ENCODE results near the gene GYG2. TPM values are rescaled to one million over a fixed set of nuclear protein-coding genes. Genes with fewer than 3 reads are reported as not detected.

GYG2 gene
- total RNA-seq, 2 donors from 2014 or later: 4.6 to 5.2 TPM

DNA sequence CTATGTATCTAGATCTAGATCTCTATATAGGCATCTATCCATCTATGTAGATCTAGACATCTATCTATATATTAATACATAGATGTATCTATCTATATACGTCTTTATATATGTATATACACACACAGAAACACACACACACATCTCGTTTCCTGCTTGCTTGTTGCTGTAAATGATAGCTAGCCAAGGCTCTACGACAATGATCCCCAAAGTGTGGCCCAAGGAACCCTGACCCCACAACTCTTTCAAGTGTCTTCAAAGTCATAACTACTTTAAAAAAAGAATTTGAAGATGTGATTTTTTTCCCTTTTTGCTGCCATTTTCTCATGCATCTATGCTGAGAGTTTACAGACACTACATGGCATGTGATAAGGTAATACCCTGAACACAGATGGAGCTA, 28.8 kb downstream of the GYG2 start:
- Histone ChIP-seq H3K27ac (no peak overlapping the region), H3K9me3 (no peaks in the 10 kb centered on the region), H3K4me3 (no peak overlapping the region), H3K36me3 (no peaks in the 10 kb centered on the region), H3K27me3 (replicated peaks; ENCODE audit: insufficient read depth) (no peaks in the 10 kb centered on the region), H3K4me1 (replicated peaks) (no peaks in the 10 kb centered on the region)
- intact Hi-C loops (cut with DNase I): no loop called here
- DNase-seq (ENCODE audit: low spot score): no peak
- TF ChIP-seq, protein P1, sequence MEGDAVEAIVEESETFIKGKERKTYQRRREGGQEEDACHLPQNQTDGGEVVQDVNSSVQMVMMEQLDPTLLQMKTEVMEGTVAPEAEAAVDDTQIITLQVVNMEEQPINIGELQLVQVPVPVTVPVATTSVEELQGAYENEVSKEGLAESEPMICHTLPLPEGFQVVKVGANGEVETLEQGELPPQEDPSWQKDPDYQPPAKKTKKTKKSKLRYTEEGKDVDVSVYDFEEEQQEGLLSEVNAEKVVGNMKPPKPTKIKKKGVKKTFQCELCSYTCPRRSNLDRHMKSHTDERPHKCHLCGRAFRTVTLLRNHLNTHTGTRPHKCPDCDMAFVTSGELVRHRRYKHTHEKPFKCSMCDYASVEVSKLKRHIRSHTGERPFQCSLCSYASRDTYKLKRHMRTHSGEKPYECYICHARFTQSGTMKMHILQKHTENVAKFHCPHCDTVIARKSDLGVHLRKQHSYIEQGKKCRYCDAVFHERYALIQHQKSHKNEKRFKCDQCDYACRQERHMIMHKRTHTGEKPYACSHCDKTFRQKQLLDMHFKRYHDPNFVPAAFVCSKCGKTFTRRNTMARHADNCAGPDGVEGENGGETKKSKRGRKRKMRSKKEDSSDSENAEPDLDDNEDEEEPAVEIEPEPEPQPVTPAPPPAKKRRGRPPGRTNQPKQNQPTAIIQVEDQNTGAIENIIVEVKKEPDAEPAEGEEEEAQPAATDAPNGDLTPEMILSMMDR (IDR thresholded peaks at IDR 0.05): no peak
- TF ChIP-seq POLR2AphosphoS5 (IDR thresholded peaks at IDR 0.05): no peak
- no peak for TF ChIP-seq POLR2A (IDR thresholded peaks at IDR 0.05)
- WGBS: 83% methylated on average over 3 of the region's 3 CpGs

DNA sequence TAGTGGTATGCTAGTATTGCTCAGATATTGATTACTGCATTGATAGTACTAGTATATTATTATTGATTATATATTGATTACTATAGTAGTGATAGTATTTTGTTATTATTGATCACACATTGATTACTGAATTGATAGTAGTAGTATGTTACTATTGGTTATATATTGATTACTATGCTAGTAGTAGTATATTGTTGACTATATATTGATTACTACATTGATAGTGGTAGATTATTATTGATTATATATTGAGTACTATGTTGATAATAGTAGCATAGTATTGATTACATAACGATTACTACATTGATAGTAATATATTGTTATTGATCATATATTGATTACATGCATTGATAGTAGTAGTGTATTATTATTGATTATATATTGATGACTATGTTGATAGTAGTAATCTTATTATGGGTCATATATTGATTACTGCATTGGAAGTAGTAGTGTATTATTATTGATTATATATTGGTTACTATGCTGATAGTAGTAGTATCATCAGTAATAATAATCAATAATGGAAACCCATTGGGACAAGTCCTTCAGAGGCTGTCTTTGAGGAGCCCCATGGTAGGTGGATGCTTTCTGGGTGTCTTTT, 30.6 kb downstream of the GYG2 start:
- no peaks in the 10 kb centered on the region for H3K27me3 ChIP-seq (replicated peaks; ENCODE audit: insufficient read depth)
- no peaks in the 10 kb centered on the region for H3K36me3 ChIP-seq
- TF ChIP-seq, protein P1 (IDR thresholded peaks at IDR 0.05): no peak
- TF ChIP-seq POLR2AphosphoS5 (IDR thresholded peaks at IDR 0.05) (no peak), POLR2A (IDR thresholded peaks at IDR 0.05) (no peak)
- no peaks in the 10 kb centered on the region for H3K4me1 ChIP-seq (replicated peaks)
- no peak overlapping the region for H3K27ac ChIP-seq
- 94% methylated on average over 1 of the region's 1 CpG for WGBS
- no peak for DNase-seq (ENCODE audit: low spot score)
- intact Hi-C loops (cut with DNase I): no loop called here
- no peaks in the 10 kb centered on the region for H3K9me3 ChIP-seq
- no peak overlapping the region for H3K4me3 ChIP-seq

DNA sequence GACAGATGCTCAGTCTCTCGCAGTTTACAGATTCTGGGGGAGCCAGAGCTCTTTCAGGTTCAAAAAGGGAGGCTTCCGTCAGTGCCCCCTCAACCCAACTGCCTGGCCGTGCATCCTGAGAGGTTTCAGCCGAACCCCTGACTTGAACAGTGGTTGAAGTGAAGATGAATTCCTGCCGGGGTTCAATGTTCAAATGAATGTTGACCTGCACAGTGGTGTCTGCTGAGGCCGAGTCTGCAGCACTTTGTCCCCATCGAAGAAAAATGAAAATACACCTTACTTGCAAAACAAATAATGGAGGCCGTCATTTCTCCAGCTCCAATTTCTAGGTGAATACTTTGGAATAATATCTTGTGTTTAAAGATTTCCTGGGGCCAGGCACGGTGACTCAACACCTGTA, 33.7 kb downstream of the GYG2 start:
- DNase-seq (ENCODE audit: low spot score): no peak
- intact Hi-C loops (cut with DNase I): no loop called here
- Histone ChIP-seq H3K4me1 (replicated peaks) (no peaks in the 10 kb centered on the region), H3K4me3 (no peak overlapping the region), H3K27ac (no peak overlapping the region), H3K9me3 (no peaks in the 10 kb centered on the region), H3K27me3 (replicated peaks; ENCODE audit: insufficient read depth) (no peaks in the 10 kb centered on the region), H3K36me3 (no peaks in the 10 kb centered on the region)
- TF ChIP-seq, protein P1 (IDR thresholded peaks at IDR 0.05): no peak
- TF ChIP-seq POLR2AphosphoS5 (IDR thresholded peaks at IDR 0.05): no peak
- no peak for TF ChIP-seq POLR2A (IDR thresholded peaks at IDR 0.05)
- WGBS: 71% methylated on average over 9 of the region's 9 CpGs

DNA sequence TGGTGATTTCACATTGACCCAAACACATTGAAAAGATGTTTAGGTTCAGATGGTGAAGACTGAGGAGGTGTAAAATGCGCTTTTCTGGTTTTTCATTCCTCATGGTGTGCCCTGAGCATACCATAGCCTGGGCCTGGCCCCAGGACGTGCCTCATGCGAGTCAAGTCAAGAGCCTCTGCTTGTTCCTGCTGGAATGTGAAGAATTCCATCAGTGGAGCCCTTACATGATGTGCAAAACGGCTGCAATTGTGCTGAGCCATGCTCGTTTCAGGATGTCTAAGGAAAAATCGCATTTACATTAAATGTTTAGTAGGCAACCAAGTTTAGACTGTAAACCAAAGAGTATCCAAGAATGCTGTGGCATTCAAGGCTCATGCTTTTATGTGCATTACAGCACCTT, 34.9 kb downstream of the GYG2 start:
- no peak for DNase-seq (ENCODE audit: low spot score)
- no peaks in the 10 kb centered on the region for H3K9me3 ChIP-seq
- no peak overlapping the region for H3K27ac ChIP-seq
- no peaks in the 10 kb centered on the region for H3K36me3 ChIP-seq
- no peaks in the 10 kb centered on the region for H3K4me1 ChIP-seq (replicated peaks)
- 43% methylated on average over 6 of the region's 6 CpGs for WGBS
- TF ChIP-seq, protein P1 (IDR thresholded peaks at IDR 0.05): no peak
- TF ChIP-seq POLR2A (IDR thresholded peaks at IDR 0.05) (no peak), POLR2AphosphoS5 (IDR thresholded peaks at IDR 0.05) (no peak)
- H3K4me3 ChIP-seq: no peak overlapping the region
- intact Hi-C loops (cut with DNase I): no loop called here
- H3K27me3 ChIP-seq (replicated peaks; ENCODE audit: insufficient read depth): no peaks in the 10 kb centered on the region

DNA sequence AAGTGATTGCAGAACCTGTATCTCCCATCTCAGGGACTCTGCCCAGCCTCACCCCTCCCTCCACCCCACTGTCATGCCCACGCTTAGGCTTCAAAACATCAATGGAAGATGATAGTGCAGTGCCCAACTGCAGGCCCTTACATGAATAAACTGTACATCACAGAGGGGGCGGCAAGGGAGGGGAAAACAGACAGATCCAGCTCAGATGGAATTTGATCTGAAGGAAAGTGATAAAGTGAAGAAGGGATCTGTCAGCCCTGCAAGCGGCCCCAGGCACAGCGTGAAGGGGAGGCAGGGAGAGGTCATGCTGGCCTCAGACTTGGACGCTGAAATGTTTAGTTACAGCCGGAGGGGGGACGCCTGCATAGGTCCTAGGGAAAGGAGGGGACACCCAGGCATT, 38.5 kb downstream of the GYG2 start:
- no peak overlapping the region for H3K4me3 ChIP-seq
- no peaks in the 10 kb centered on the region for H3K36me3 ChIP-seq
- DNase-seq (ENCODE audit: low spot score): no peak
- no peaks in the 10 kb centered on the region for H3K4me1 ChIP-seq (replicated peaks)
- no peaks in the 10 kb centered on the region for H3K27me3 ChIP-seq (replicated peaks; ENCODE audit: insufficient read depth)
- H3K27ac ChIP-seq: no peak overlapping the region
- intact Hi-C loops (cut with DNase I): no loop called here
- 48% methylated on average over 7 of the region's 7 CpGs for WGBS
- TF ChIP-seq, protein P1 (IDR thresholded peaks at IDR 0.05): no peak
- TF ChIP-seq POLR2A (IDR thresholded peaks at IDR 0.05): no peak
- no peak for TF ChIP-seq POLR2AphosphoS5 (IDR thresholded peaks at IDR 0.05)
- no peaks in the 10 kb centered on the region for H3K9me3 ChIP-seq

All from prostate gland (tissue), 2 donors.